Cerebellar cortex (tissue), 1 donor: Measurements from ENCODE around the gene GRPEL1.
"Not testable (repeated sequence)": the region's sequence is repeated elsewhere in the genome, so short reads cannot be mapped to it uniquely, and the experiment has no call there.

Experiments used
- DNase-seq: peaks from one replicate; pipeline ENCODE4 v3.0.0-alpha.2; 2015; ENCODE audit warnings: low spot score

Gene GRPEL1

GRCh38 chr4:7092026-7092425, 24.2 kb upstream of the GRPEL1 start:
- DNase-seq: no peak

DNA sequence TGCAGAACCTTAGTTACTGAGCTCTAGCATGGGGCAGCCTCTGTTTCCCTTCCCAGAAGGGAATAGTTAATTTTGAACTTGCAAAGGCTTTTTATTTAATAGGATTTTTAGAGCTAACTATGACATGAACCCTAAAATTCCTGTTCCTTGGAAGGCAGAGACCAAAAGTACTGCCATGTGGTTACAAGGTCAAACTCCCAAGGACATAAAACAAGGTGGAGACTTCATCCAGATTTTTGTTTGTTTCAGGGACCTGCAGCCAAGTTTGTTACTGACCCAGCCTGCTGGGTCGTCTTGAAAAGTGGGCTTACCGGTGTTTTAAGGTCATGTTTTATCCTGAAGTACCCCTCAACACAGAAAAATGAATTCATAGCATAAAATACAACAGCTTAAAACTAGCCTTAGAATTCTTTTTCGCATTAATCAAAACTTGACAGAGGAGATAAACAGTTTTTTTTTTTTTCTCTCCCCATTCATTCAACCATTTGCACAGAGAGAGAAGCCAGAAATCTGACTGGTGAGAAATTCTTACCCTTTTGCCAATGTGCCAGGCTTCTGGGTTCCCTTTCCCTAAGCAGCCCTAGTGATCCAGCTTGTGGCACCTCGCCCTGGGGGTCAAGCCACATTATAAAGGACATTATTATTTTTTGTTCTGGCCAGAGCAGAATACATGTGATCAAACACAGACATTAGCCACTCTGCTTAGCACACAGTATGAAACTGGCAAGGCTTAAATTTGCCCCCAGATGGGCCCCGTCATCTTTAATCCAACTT, 21.5 kb upstream of the GRPEL1 start:
- no peak for DNase-seq

GRCh38 chr4:7087036-7087435, 19.2 kb upstream of the GRPEL1 start:
- no peak for DNase-seq

DNA sequence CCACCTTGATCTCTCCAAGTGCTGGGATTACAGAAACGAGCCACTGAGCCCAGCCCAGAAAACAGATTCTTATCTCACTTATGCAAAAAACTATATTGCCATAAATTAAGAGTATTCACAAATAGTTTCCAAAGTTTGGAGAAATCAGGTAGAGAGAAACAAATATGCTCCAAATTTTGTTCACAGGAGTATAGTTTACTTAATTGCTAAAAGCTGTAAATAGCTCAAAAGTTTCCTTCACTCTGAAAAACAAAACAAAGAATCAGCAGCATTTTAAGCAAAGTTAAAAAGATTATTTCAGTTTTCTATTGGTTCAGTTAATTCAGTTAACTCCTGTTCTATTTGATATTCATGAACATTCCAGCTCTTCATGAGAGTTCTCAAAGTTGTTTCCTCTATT, 18.5 kb upstream of the GRPEL1 start:
- no peak for DNase-seq

DNA sequence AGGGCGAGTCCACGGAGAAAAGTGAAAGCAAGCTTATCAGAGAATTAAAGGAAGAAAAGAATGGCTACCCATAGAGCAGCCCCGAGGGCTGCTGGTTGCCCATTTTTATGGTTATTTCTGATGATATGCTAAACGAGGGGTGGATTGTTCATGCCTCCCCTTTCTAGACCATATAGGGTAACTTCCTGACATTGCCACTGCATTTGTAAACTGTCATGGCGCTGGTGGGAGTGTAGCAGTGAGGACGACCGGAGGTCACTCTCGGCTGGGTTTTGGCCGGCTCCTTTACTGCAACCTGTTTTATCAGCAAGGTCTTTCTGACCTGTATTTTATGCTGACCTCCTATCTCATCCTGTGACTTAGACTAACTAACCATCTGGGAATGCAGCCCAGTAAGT, 16.7 kb upstream of the GRPEL1 start:
- DNase-seq: not testable (repeated sequence)

GRCh38 chr4:7083597-7084563, 16.0 kb upstream of the GRPEL1 start:
- no peak for DNase-seq

DNA sequence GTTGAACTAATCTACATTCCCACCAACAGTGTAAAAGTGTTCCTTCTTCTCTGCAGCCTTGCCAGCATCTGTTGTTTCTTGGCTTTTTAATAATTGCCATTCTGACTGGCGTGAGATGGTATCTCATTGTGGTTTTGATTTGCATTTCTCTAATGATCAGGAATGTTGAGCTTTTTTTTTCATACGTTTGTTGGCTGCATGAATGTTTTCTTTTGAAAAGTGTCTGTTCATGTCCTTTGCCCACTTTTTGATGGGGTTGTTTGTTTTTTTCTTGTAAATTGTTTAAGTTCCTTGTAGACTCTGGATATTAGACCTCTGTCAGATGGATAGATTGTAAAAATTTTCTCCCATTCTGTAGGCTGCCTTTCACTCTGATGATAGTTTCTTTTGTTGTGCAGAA, 12.0 kb upstream of the GRPEL1 start:
- DNase-seq: not testable (repeated sequence)

- DNase-seq: not testable (repeated sequence)
Observed at GRCh38 chr4:7079483-7079882, 11.6 kb upstream of the GRPEL1 start.

DNA sequence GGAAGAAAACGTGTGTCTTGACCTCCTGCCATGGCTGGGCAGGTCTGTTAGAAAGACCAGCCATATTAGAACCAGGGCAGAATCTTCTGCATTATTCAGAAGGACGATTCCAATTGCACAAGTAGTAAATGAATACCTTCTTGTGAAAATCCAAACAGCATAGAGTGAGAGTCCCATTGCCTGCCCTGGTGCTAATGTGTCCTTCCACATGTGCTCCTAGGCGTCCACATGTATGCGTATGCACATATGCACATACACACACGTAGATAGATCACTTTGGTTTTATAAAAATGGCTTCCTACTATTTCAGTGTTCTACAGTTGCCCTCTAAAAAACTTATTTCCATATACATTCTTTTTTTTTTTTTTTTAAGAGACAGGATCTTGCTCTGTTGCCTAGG, 10.2 kb upstream of the GRPEL1 start:
- no peak for DNase-seq

DNA sequence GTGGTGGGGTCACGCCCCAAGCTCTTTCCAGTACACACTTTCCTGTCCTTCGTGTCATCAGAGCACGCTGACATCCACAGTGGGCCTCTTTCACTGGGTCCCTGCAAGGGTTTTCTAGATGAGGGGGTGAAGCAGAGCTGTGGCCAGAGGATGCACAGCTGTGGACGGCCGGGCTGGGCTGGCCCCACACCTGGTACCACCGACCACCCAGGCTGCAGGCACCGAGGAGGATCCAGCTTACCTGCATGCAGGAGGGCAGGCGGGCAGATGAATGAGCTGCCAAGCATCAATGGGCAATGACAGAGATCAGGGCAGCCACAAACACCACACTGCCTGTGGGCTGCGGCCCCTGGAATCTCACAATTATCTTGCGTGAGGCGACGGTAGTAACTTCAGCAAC, 9.5 kb upstream of the GRPEL1 start:
- no peak for DNase-seq

DNA sequence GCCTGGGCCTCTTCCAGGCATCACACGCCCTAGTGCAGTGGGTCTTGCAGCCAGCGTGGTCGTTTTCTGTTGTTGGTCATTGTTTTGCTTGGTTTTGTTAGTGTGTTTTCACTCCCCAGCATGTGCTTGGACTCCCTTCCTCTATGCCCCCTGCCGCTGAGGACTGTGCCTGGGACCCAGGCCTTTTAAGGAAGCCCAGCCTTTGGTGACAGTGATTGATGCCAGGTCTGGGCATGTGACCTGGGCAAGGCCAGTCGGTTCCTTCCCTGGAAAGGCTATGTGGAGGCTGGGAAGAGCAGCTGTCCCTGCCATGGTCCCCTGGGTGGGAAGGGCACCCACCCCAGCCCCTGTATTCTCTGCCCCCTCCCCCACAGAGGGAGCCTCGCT, 8.8 kb upstream of the GRPEL1 start:
- no peak for DNase-seq

GRCh38 chr4:7075962-7076695, 8.3 kb upstream of the GRPEL1 start:
- DNase-seq: peak; percentile 31

GRCh38 chr4:7074426-7074825, 6.6 kb upstream of the GRPEL1 start:
- DNase-seq: no peak

DNA sequence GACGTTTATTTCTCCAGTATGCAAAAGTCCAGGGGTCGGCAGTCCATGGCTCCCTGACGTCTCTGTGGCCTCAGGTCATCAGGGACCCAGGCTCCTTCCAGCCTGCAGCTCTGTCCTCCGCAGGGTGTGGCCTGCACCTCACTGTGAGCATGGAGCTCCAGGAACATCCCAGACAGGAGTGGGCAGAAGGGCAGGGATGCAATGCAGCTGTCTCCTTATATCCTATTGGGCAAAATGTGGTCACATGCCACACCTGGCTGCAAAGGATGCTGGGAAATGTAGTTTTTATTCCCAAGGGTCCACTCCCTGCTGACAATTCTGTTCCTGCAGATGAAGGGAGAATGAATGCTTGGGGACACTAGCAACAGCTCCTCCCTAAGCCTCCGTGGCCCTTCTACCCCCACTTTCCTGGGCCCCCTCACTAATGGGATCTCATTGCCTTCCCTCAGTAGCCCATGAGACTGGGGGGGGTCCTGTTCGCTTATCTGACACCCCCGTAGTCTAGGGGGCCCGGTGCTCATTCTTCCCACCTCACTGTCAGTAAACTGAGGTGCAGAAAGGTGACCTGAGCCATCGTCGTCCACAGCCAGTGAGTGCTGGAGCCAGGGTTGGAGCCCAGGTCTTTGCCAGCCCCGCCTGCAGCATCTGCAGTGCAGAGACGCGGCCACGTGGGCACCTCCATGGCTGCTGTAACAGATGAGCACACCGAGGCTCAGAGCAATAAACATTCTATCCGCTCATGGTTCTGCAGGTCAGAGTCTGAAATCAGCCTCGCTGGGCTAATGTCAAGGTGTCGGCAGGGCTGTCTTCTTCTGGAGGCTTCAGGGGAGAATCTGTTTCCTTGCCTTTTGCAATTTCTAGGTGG, 5.9 kb upstream of the GRPEL1 start:
- DNase-seq: peak; percentile 75

- DNase-seq: no peak
Observed at GRCh38 chr4:7073059-7073458, 5.2 kb upstream of the GRPEL1 start.

DNA sequence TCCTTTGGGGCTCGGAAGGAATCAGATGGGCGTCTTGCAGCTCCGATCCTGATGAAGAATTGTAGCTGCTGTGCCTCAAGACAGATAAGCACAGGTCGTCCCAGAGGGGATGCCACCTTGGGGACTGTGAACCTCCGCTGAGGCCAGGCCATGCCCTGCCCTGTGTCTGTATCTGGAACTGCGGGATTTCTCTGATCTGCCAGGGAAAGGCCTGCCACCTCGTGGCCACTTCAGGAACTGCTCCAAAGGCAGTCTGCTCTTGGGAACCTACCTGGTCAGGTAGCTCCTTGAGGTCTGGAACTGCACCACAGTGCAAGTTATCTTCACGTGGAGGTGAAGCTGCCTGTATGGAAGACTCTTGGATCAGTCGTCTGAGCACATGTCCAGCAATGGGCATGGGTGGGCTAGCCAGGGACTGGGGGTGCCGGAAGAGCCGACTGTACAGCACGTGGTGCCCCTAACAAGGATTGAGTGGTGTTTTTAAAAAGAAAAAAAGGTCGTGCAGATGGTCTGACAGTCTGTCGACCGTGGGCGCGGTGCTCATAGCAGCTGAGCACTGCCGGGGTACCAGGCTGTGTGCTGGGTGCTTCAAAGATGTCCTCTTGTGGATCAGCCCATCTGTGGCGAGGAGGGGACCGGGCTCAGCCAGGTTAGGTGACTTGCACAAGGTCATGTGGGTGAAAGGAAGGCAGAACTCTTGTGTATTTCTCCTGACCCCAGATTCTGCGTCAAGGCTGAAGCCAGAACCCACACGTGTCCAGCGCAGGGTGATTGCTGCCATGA, 3.1 kb upstream of the GRPEL1 start:
- peak; percentile 87 for DNase-seq

DNA sequence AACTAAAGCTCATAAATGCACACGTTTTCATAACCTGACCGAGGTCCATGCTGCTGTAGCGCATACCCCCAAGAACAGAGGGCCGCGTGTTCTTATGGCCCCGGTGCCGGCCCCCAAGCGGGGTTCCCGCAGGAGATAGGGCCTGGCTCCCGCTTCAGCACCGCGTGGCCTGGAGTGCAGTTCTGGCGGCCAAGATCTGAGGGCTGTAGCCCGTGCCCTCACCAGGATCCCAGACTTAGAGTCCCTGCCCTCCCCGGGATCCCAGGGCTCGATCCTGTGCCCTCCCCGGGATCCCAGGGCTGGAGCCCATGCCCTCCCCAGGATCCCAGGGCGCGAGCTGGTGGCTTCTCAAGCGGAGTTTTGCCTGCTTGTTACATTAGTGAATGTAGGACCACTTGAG, 1.0 kb upstream of the GRPEL1 start:
- no peak for DNase-seq

- DNase-seq: no peak
Observed at GRCh38 chr4:7068279-7068842, 497 bp upstream of the GRPEL1 start.

DNA sequence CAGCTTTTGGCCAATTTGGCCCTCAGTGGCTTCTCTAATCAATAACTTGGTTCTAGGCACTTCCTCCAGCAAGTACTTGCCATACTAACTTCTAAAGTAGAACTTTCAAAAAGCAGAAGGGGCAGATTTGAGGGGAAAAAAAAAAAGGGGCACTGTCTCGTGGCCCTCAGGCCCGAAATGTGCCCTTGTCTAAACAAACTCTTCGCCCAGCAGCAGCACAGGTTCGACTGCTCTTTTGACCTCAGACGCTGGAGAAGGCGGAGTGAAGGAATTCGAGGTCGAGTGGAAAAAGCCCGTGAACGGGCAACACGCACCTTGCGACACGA, 775 bp downstream of the GRPEL1 start:
- no peak for DNase-seq

DNA sequence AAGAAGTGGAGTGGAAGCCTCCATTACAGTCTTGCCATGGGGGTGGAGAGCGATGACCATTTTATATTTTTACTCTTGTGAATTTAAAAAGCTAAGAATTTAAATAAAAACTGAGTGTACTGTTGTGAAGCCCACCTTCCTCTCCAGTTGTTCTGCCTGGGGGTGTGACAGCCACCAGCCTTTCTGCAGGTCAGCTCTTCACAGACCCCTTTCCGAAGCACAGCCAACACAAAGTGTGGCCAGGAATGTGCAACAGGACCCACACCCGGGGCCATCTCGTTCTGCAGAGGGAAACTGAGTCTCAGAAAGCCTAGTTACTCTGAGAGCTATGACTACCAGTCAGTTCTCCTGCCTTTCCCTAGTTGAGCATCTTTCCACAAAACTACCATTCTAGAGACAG, 1.4 kb downstream of the GRPEL1 start:
- no peak for DNase-seq

- DNase-seq: no peak
Observed at GRCh38 chr4:7066006-7066405, 1.9 kb downstream of the GRPEL1 start.
